ENCODE results near the gene GABBR2. TPM values are rescaled to one million over a fixed set of nuclear protein-coding genes. Genes with fewer than 3 reads are reported as not detected.

GABBR2 gene
- total and polyA plus RNA-seq, 8 donors: 0.41 to 2.3 (median 0.79) TPM

- Histone ChIP-seq H3K27ac (no peak overlapping the region), H3K9me3 (no peaks in the 10 kb centered on the region), H3K4me3 (no peak overlapping the region), H3K36me3 (no peaks in the 10 kb centered on the region), H3K4me1 (no peaks in the 10 kb centered on the region), H3K27me3 (no peaks in the 10 kb centered on the region)
- intact Hi-C loops (cut with DNase I): no loop called here
- no peak for TF ChIP-seq CTCF (IDR thresholded peaks at IDR 0.05)
- ATAC-seq: no peak
- no peak for DNase-seq
Observed at GRCh38 chr9:98342098-98342819, 366.5 kb downstream of the GABBR2 start.

DNA sequence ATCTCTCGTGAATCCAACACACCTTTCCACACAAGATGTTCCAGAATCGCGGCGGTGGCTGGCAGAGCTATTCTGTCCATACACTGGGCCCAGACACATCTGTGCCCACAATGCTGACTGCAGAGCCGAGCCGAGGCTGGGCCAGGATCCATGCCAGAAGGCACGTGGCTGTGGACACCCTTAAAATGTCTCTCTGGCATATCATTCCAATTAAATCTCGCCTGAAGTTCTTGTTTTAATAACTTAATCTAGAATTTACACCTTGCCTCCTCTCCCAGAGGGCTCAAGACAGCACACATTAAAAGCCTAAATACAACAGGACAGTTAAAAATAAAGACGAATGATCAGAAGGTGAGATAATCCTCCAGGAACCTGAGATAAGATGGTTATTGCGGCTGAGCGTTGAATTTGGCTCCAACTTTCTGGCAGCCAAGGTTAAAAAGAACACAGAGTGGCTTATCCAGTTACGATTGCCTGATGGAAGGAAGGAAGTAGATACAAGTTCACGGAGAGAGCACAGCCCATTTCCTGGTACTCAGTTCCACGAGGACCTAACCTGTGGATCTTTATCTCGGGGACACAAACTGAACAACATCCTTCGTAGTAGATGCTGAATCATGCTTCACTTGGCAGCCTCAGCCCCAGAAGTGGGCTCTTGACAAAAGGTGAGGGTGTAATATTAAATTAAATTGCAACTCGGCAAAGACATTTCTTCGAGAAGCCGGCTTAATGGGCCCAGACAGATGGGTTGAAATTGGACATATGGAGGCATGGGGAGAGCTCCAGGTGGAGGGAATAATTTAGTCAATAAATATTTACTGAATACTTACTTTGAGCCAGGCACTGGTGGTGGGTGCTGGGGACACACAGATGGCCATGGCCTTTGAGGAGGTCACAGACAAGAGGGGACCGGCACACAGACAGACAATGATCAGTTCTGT, 367.3 kb downstream of the GABBR2 start:
- H3K9me3 ChIP-seq: no peaks in the 10 kb centered on the region
- intact Hi-C loops (cut with DNase I): no loop called here
- H3K36me3 ChIP-seq: no peaks in the 10 kb centered on the region
- H3K27me3 ChIP-seq: no peaks in the 10 kb centered on the region
- no peak for DNase-seq
- ATAC-seq: no peak
- TF ChIP-seq CTCF (IDR thresholded peaks at IDR 0.05): no peak
- H3K4me1 ChIP-seq: no peaks in the 10 kb centered on the region
- H3K27ac ChIP-seq: no peak overlapping the region
- H3K4me3 ChIP-seq: no peak overlapping the region

- DNase-seq (no peak), ATAC-seq (no peak)
- no peaks in the 10 kb centered on the region for H3K9me3 ChIP-seq
- no peak overlapping the region for H3K4me3 ChIP-seq
- H3K36me3 ChIP-seq: no peaks in the 10 kb centered on the region
- no peaks in the 10 kb centered on the region for H3K4me1 ChIP-seq
- TF ChIP-seq CTCF (IDR thresholded peaks at IDR 0.05): no peak
- no peaks in the 10 kb centered on the region for H3K27me3 ChIP-seq
- intact Hi-C loops (cut with DNase I): no loop called here
- no peak overlapping the region for H3K27ac ChIP-seq
Observed at GRCh38 chr9:98339987-98340800, 368.5 kb downstream of the GABBR2 start.

DNA sequence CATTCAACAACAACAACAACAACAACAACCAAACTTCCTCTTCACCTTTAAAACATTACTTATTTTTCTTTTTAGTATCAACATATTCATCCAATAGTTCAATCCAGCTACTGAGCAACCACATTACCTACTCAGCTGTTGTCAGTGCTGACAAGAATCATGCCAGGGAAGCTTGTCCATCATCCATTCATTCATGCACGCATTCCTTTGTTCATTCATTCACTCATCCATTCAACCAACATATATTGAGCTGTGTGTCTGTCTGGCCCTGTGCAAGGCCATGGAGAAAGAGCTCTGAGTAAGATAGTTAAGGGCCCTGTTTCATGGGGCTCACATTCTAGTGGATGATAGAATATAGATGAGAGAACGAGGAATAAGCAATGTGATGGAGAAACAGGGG, 373.1 kb downstream of the GABBR2 start:
- no peak for DNase-seq
- Histone ChIP-seq H3K27me3 (no peaks in the 10 kb centered on the region), H3K4me3 (no peak overlapping the region), H3K27ac (no peak overlapping the region), H3K36me3 (no peaks in the 10 kb centered on the region), H3K9me3 (no peaks in the 10 kb centered on the region), H3K4me1 (no peaks in the 10 kb centered on the region)
- ATAC-seq: no peak
- intact Hi-C loops (cut with DNase I): no loop called here
- TF ChIP-seq CTCF (IDR thresholded peaks at IDR 0.05): no peak

Data from left lung (tissue), 10 donors.